WTC11 (cell line): ENCODE measurements around the gene NRROS. TPM values are rescaled to one million over a fixed set of nuclear protein-coding genes. Genes with fewer than 3 reads are reported as not detected.

Experiments used
- ATAC-seq: fragments of 200-7000 bp; cut with Tn5 transposase; 2 replicates; pipeline ENCODE4 v1.10.0; 2021; ENCODE audit warnings: mild to moderate bottlenecking, moderate library complexity
- CTCF ChIA-PET: fragments of 300-600 bp; sonication (Branson Sonifier 250); formaldehyde crosslinking; loops from one replicate; lab custom pipeline; 2021; ENCODE audit warnings: antibody characterized with exemption; lab: Charles Lee
- POLR2A ChIA-PET: fragments of 350-600 bp; sonication (Branson Sonifier 250); formaldehyde crosslinking; loops from one replicate; lab custom pipeline; 2021; ENCODE audit warnings: antibody characterized with exemption; lab: Charles Lee
- DNase-seq: peaks from one replicate; pipeline ENCODE4 v3.0.0; 2021; ENCODE audit warnings: low spot score
- H3K27ac Mint-ChIP-seq: 2 replicates; pipeline ENCODE4 v1.8.0; 2021; ENCODE audit warnings: mixed read lengths
- H3K27me3 Mint-ChIP-seq: 2 replicates; pipeline ENCODE4 v1.8.0; 2021; ENCODE audit warnings: low read depth, mild to moderate bottlenecking, moderate library complexity, mixed read lengths
- H3K36me3 Mint-ChIP-seq: 2 replicates; pipeline ENCODE4 v1.8.0; 2021; ENCODE audit warnings: mixed read lengths
- H3K4me1 Mint-ChIP-seq: 2 replicates; pipeline ENCODE4 v1.8.0; 2022; ENCODE audit warnings: mixed read lengths
- H3K4me3 Mint-ChIP-seq: 2 replicates; pipeline ENCODE4 v1.8.0; 2021; ENCODE audit warnings: mild to moderate bottlenecking, moderate library complexity, mixed read lengths
- H3K9me3 Mint-ChIP-seq: 2 replicates; pipeline ENCODE4 v1.8.0; 2021; ENCODE audit warnings: mixed read lengths
- ATF3 ChIP-seq: sonication (generic); formaldehyde crosslinking; conservative IDR thresholded peaks from 2 replicates; pipeline ENCODE4 v1.8.1; 2022; ENCODE audit warnings: mild to moderate bottlenecking, missing genetic modification reagents
- ELF4 ChIP-seq: sonication (generic); formaldehyde crosslinking; IDR thresholded peaks from 2 replicates; pipeline ENCODE4 v1.8.1; 2022; ENCODE audit warnings: low read depth, mild to moderate bottlenecking, moderate library complexity, missing genetic modification reagents
- EMX1 ChIP-seq: fragments of 250-450 bp; sonication (Bioruptor Pico); IDR thresholded peaks from 2 replicates; pipeline ENCODE4 v1.8.0; 2021; ENCODE audit warnings: mild to moderate bottlenecking
- FOXP1 ChIP-seq: sonication (generic); formaldehyde crosslinking; IDR thresholded peaks from 2 replicates; pipeline ENCODE4 v1.8.0; 2022; ENCODE audit warnings: missing genetic modification reagents, mild to moderate bottlenecking, moderate library complexity, borderline replicate concordance
- FOXP4 ChIP-seq: sonication (generic); formaldehyde crosslinking; IDR thresholded peaks from 2 replicates; pipeline ENCODE4 v1.8.0; 2022; ENCODE audit warnings: mild to moderate bottlenecking, missing genetic modification reagents
- IRF1 ChIP-seq: sonication (generic); formaldehyde crosslinking; IDR thresholded peaks from 2 replicates; pipeline ENCODE4 v1.8.0; 2023; ENCODE audit warnings: missing genetic modification reagents
- NFATC4 ChIP-seq: fragments of 250-450 bp; sonication (Bioruptor Pico); IDR thresholded peaks from 2 replicates; pipeline ENCODE4 v1.9.0; 2021; ENCODE audit warnings: mild to moderate bottlenecking
- NFE2L1 ChIP-seq: sonication (generic); formaldehyde crosslinking; IDR thresholded peaks from 2 replicates; pipeline ENCODE4 v1.8.1; 2023; ENCODE audit warnings: missing genetic modification reagents
- NR2C2 ChIP-seq: sonication (generic); formaldehyde crosslinking; IDR thresholded peaks from 2 replicates; pipeline ENCODE4 v1.8.0; 2022; ENCODE audit warnings: mild to moderate bottlenecking, missing genetic modification reagents
- SMAD3 ChIP-seq: sonication (generic); formaldehyde crosslinking; IDR thresholded peaks from 2 replicates; pipeline ENCODE4 v1.8.0; 2022; ENCODE audit warnings: missing genetic modification reagents, mild to moderate bottlenecking, borderline replicate concordance
- ZBTB43 ChIP-seq: sonication (generic); formaldehyde crosslinking; IDR thresholded peaks from 2 replicates; pipeline ENCODE4 v1.8.1; 2023; ENCODE audit warnings: mild to moderate bottlenecking, missing genetic modification reagents
- ZNF121 ChIP-seq: sonication (generic); formaldehyde crosslinking; IDR thresholded peaks from 2 replicates; pipeline ENCODE4 v1.8.0; 2023; ENCODE audit warnings: missing genetic modification reagents
- ZNF138 ChIP-seq: sonication (generic); formaldehyde crosslinking; conservative IDR thresholded peaks from 2 replicates; pipeline ENCODE4 v1.8.1; 2022; ENCODE audit warnings: mild to moderate bottlenecking, moderate library complexity, missing genetic modification reagents
- ZNF232 ChIP-seq: sonication (generic); formaldehyde crosslinking; IDR thresholded peaks from 2 replicates; pipeline ENCODE4 v1.8.0; 2022; ENCODE audit warnings: mild to moderate bottlenecking, missing genetic modification reagents
- ZNF671 ChIP-seq: fragments of 250-450 bp; sonication (Bioruptor Pico); IDR thresholded peaks from 2 replicates; pipeline ENCODE4 v1.8.0; 2021; ENCODE audit warnings: mild to moderate bottlenecking
- total RNA-seq: library from RNA; stranded (reverse); gene quantifications from 3 replicates; pipeline ENCODE4 v1.2.3, GENCODE V29; 2021
- TF ChIP-seq, protein P1 (sequence below): fragments of 250-450 bp; sonication (Bioruptor Pico); IDR thresholded peaks from 2 replicates; pipeline ENCODE4 v1.9.0; 2021; ENCODE audit warnings: mild to moderate bottlenecking
- TF ChIP-seq, protein P2 (sequence below): sonication (generic); formaldehyde crosslinking; IDR thresholded peaks from 2 replicates; pipeline ENCODE4 v1.8.1; 2023; ENCODE audit warnings: mild to moderate bottlenecking, moderate library complexity, missing genetic modification reagents

NRROS gene
- total RNA-seq, 1 experiment from 2014 or later: 3.1 TPM

DNA sequence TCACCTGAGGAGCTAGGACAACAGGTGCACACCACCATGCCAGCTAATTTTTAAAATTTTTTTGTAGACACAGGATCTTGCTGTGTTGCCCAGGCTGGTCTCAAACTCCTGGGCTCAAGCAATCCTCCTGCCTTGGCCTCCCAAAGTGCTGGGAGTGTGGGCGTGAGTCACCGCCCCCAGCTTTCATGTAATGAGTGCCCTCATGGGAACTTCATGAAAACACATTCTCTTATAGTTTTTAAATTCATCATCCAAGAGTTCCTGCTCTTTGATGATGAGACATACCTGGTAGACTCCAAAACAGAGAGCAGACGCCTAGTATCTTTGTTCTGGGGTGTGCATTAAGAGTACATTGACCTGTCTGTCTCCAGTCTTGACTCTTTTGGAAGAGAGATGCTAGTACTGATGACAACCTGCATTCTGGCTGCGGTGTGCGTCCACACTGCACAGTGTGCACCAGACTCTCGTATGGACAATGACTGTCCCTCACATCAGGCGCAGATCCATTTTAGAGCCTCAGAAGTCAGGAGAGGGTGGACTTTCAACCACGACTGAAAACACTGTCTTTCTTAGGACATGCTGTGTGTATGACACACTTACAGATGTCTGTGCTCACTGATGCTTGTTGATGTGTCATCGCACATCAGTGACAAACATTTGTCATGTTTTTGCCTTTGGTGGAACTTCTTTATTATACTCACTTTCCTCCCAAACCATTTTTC lies 2.0 kb downstream of the NRROS start:
- ChIA-PET POLR2A (interaction anchor here (0.7 kb wide), 2 partner anchors 487 to 542 kb away, joined by 5 to 9 read pairs; no protein-coding TSS in a partner anchor), CTCF (no interaction called here)
- H3K27me3 Mint-ChIP-seq: peaks cover 23% of the 10 kb centered on the region
- 0 out of 2 replicates have a peak overlapping the region, but pooled peaks have one; percentile 77 for H3K27ac Mint-ChIP-seq
- no peaks in the 10 kb centered on the region for H3K36me3 Mint-ChIP-seq
- no peaks in the 10 kb centered on the region for H3K9me3 Mint-ChIP-seq
- H3K4me3 Mint-ChIP-seq: no peak overlapping the region
- TF ChIP-seq EMX1 (CRISPR knock-in tag): no peak
- TF ChIP-seq ZNF121 (CRISPR knock-in tag): peak; percentile 29; the same call in 1 of the 2 replicates
- ATAC-seq (no peak), DNase-seq (no peak)
- peaks cover 40% of the 10 kb centered on the region for H3K4me1 Mint-ChIP-seq

DNA sequence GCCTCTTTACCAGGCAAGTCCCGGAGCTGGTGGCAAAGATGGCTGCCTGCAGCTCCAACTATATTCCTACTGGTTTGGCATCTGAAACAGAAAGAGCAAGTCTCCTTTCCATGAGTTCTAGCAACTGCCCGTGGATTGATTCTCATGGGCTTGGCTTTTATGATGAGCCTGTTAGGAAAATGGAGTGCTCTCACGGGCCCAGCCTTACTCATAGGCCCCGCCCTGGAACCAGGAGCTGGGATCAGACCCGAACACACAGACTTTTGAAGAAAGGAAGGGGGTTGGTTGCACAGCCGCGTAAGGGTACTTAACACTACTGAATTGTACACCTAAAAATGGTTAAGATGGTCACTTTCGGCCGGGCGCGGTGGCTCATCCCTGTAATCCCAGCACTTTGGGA lies 2.9 kb downstream of the NRROS start:
- DNase-seq: no peak
- no peaks in the 10 kb centered on the region for H3K9me3 Mint-ChIP-seq
- TF ChIP-seq ZNF671 (CRISPR knock-in tag): no peak
- TF ChIP-seq ZNF121 (CRISPR knock-in tag): no peak
- no peak for TF ChIP-seq NR2C2 (CRISPR knock-in tag)
- TF ChIP-seq NFATC4: no peak
- TF ChIP-seq ZBTB43 (CRISPR knock-in tag): no peak
- TF ChIP-seq FOXP4 (CRISPR knock-in tag): no peak
- TF ChIP-seq ATF3 (CRISPR knock-in tag): no peak
- TF ChIP-seq, protein P1, sequence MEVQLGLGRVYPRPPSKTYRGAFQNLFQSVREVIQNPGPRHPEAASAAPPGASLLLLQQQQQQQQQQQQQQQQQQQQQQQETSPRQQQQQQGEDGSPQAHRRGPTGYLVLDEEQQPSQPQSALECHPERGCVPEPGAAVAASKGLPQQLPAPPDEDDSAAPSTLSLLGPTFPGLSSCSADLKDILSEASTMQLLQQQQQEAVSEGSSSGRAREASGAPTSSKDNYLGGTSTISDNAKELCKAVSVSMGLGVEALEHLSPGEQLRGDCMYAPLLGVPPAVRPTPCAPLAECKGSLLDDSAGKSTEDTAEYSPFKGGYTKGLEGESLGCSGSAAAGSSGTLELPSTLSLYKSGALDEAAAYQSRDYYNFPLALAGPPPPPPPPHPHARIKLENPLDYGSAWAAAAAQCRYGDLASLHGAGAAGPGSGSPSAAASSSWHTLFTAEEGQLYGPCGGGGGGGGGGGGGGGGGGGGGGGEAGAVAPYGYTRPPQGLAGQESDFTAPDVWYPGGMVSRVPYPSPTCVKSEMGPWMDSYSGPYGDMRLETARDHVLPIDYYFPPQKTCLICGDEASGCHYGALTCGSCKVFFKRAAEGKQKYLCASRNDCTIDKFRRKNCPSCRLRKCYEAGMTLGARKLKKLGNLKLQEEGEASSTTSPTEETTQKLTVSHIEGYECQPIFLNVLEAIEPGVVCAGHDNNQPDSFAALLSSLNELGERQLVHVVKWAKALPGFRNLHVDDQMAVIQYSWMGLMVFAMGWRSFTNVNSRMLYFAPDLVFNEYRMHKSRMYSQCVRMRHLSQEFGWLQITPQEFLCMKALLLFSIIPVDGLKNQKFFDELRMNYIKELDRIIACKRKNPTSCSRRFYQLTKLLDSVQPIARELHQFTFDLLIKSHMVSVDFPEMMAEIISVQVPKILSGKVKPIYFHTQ (CRISPR knock-in tag): no peak
- TF ChIP-seq ELF4 (CRISPR knock-in tag): no peak
- no peak for TF ChIP-seq SMAD3 (CRISPR knock-in tag)
- TF ChIP-seq IRF1: no peak
- POLR2A ChIA-PET: no interaction called here
- H3K4me1 Mint-ChIP-seq: peaks cover 49% of the 10 kb centered on the region
- peaks cover 22% of the 10 kb centered on the region for H3K27me3 Mint-ChIP-seq
- H3K27ac Mint-ChIP-seq: peak overlapping the region; percentile 69; the same call in 1 of the 2 replicates
- H3K36me3 Mint-ChIP-seq: no peaks in the 10 kb centered on the region
- ATAC-seq: no peak
- CTCF ChIA-PET: no interaction called here
- no peak overlapping the region for H3K4me3 Mint-ChIP-seq

- ATAC-seq (no peak), DNase-seq (no peak)
- ChIA-PET CTCF (no interaction called here), POLR2A (no interaction called here)
- no peak overlapping the region for H3K4me3 Mint-ChIP-seq
- H3K36me3 Mint-ChIP-seq: no peaks in the 10 kb centered on the region
- peaks cover 16% of the 10 kb centered on the region for H3K27me3 Mint-ChIP-seq
- H3K9me3 Mint-ChIP-seq: no peaks in the 10 kb centered on the region
- peaks cover 57% of the 10 kb centered on the region for H3K4me1 Mint-ChIP-seq
- H3K27ac Mint-ChIP-seq: peak overlapping the region; percentile 23; the same call in 1 of the 2 replicates
- TF ChIP-seq ZNF232 (CRISPR knock-in tag) (no peak), ZNF138 (CRISPR knock-in tag) (no peak), FOXP1 (no peak), NFE2L1 (no peak), FOXP4 (CRISPR knock-in tag) (no peak)
- TF ChIP-seq, protein P2, sequence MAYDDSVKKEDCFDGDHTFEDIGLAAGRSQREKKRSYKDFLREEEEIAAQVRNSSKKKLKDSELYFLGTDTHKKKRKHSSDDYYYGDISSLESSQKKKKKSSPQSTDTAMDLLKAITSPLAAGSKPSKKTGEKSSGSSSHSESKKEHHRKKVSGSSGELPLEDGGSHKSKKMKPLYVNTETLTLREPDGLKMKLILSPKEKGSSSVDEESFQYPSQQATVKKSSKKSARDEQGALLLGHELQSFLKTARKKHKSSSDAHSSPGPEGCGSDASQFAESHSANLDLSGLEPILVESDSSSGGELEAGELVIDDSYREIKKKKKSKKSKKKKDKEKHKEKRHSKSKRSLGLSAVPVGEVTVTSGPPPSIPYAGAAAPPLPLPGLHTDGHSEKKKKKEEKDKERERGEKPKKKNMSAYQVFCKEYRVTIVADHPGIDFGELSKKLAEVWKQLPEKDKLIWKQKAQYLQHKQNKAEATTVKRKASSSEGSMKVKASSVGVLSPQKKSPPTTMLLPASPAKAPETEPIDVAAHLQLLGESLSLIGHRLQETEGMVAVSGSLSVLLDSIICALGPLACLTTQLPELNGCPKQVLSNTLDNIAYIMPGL: no peak
Observed at GRCh38 chr3:196643201-196643749, 3.8 kb downstream of the NRROS start.
